Measurements from ENCODE around the gene B3GALT6. TPM values are rescaled to one million over a fixed set of nuclear protein-coding genes. Genes with fewer than 3 reads are reported as not detected.
"Not testable (repeated sequence)": the region's sequence is repeated elsewhere in the genome, so short reads cannot be mapped to it uniquely, and the experiment has no call there.

The B3GALT6 gene
- total RNA-seq, 1 experiment from 2014 or later = 24.6 TPM

DNA sequence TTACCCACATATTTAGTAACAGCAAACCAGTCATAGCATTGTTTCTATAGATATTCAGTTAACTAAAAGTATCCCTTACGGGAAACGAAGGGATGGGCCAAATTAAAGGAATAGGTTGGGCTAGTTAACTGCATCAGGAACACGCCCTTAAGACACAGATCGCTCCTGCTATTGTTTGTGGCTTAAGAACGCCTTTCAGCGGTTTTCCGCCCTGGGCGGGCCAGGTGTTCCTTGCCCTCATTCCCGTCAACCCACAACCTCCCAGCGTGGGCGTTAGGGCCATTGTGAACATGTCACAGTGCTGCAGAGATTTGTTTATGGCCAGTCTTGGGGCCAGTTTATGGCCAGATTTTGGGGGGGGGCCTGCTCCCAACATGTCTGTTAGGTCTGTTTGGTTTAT, 40.3 kb upstream of the B3GALT6 start:
- BruUV-seq (replicated peaks) = no TSS peak

DNA sequence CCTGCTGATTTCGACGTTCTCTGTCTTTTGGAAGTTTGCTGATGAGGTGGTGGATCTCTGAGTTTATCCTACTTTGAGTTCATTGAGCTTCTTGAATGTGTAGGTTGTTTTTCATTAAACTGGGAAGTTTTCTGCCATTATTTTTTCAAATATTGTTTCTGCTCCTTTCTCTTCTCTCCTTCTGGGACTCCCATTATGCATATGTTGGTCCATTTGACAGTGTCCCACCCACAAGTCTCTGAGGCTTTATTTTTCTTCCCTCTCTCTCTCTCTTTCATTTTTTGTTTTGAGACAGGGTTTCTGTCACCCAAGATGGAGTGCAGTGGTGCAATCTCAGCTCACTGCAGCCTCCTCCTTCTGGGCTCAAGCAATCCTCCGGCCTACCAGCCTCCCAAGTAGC, 37.3 kb upstream of the B3GALT6 start:
- no peaks in the 10 kb centered on the region for H3K4me1 Mint-ChIP-seq (ENCODE audit: insufficient read depth, unreplicated experiment)
- intact Hi-C loops (cut with micrococcal nuclease) = no loop called here
- no peak overlapping the region for H3K27ac Mint-ChIP-seq (ENCODE audit: low read depth, unreplicated experiment)
- H3K27me3 Mint-ChIP-seq (ENCODE audit: insufficient read depth, unreplicated experiment) = peaks cover 18% of the 10 kb centered on the region
- TF ChIP-seq, protein P1, sequence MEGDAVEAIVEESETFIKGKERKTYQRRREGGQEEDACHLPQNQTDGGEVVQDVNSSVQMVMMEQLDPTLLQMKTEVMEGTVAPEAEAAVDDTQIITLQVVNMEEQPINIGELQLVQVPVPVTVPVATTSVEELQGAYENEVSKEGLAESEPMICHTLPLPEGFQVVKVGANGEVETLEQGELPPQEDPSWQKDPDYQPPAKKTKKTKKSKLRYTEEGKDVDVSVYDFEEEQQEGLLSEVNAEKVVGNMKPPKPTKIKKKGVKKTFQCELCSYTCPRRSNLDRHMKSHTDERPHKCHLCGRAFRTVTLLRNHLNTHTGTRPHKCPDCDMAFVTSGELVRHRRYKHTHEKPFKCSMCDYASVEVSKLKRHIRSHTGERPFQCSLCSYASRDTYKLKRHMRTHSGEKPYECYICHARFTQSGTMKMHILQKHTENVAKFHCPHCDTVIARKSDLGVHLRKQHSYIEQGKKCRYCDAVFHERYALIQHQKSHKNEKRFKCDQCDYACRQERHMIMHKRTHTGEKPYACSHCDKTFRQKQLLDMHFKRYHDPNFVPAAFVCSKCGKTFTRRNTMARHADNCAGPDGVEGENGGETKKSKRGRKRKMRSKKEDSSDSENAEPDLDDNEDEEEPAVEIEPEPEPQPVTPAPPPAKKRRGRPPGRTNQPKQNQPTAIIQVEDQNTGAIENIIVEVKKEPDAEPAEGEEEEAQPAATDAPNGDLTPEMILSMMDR (IDR thresholded peaks at IDR 0.05; ENCODE audit: unreplicated experiment) = no peak
- no TSS peak for BruUV-seq (replicated peaks)
- ChIA-PET POLR2A (interaction anchor here (1.0 kb wide), 1 partner anchor 37 kb away, joined by 3 read pairs; no protein-coding TSS in a partner anchor), CTCF (no interaction called here)
- H3K36me3 Mint-ChIP-seq (ENCODE audit: insufficient read depth, unreplicated experiment) = no peaks in the 10 kb centered on the region
- DNase-seq (ENCODE audit: unreplicated experiment) = no peak
- H3K4me3 Mint-ChIP-seq (ENCODE audit: unreplicated experiment) = no peak overlapping the region
- H3K9me3 Mint-ChIP-seq (ENCODE audit: unreplicated experiment) = peaks cover 12% of the 10 kb centered on the region

More for the DNA sequence above, 40.3 kb upstream of the B3GALT6 start:
- Mint-ChIP-seq H3K9me3 (ENCODE audit: unreplicated experiment) (peaks cover 12% of the 10 kb centered on the region), H3K36me3 (ENCODE audit: insufficient read depth, unreplicated experiment) (peaks cover 4% of the 10 kb centered on the region), H3K27ac (ENCODE audit: low read depth, unreplicated experiment) (no peak overlapping the region), H3K27me3 (ENCODE audit: insufficient read depth, unreplicated experiment) (peaks cover 29% of the 10 kb centered on the region), H3K4me1 (ENCODE audit: insufficient read depth, unreplicated experiment) (no peaks in the 10 kb centered on the region), H3K4me3 (ENCODE audit: unreplicated experiment) (no peak overlapping the region)
- intact Hi-C loops (cut with micrococcal nuclease) = no loop called here
- POLR2A ChIA-PET = no interaction called here
- DNase-seq (ENCODE audit: unreplicated experiment) = no peak
- TF ChIP-seq, protein P1 (IDR thresholded peaks at IDR 0.05; ENCODE audit: unreplicated experiment) = no peak
- CTCF ChIA-PET = no interaction called here

DNA sequence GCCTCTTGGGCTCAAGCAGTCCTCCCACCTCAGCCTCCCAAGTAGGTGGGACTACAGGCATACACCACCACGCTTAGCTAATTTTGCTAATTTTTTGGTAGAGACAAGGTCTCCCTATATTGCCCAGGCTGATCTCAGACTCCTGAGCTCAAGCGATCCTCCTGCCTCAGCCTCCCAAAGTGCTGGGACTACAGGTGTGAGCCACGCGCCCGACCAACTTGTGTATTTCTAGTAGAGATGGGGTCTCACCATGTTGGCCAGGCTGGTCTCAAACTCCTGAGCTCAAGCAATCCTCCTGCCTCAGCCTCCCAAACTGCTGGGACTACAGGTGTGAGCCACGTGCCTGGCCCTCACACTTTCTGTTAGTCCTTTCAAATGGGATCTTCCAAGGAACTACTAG, 36.3 kb upstream of the B3GALT6 start:
- H3K4me3 Mint-ChIP-seq (ENCODE audit: unreplicated experiment); intact Hi-C loops (cut with micrococcal nuclease); H3K36me3 Mint-ChIP-seq (ENCODE audit: insufficient read depth, unreplicated experiment); H3K27ac Mint-ChIP-seq (ENCODE audit: low read depth, unreplicated experiment); BruUV-seq (replicated peaks); DNase-seq (ENCODE audit: unreplicated experiment); H3K4me1 Mint-ChIP-seq (ENCODE audit: insufficient read depth, unreplicated experiment); H3K27me3 Mint-ChIP-seq (ENCODE audit: insufficient read depth, unreplicated experiment): not testable (repeated sequence)
- CTCF ChIA-PET = interaction anchor here (0.9 kb wide), 1 partner anchor 12 kb away, joined by 3 read pairs; no protein-coding TSS in a partner anchor
- H3K9me3 Mint-ChIP-seq (ENCODE audit: unreplicated experiment) = peaks cover 12% of the 10 kb centered on the region
- POLR2A ChIA-PET = interaction anchor here (0.7 kb wide), 2 partner anchors 29 to 85 kb away, joined by 3 read pairs; no protein-coding TSS in a partner anchor

DNA sequence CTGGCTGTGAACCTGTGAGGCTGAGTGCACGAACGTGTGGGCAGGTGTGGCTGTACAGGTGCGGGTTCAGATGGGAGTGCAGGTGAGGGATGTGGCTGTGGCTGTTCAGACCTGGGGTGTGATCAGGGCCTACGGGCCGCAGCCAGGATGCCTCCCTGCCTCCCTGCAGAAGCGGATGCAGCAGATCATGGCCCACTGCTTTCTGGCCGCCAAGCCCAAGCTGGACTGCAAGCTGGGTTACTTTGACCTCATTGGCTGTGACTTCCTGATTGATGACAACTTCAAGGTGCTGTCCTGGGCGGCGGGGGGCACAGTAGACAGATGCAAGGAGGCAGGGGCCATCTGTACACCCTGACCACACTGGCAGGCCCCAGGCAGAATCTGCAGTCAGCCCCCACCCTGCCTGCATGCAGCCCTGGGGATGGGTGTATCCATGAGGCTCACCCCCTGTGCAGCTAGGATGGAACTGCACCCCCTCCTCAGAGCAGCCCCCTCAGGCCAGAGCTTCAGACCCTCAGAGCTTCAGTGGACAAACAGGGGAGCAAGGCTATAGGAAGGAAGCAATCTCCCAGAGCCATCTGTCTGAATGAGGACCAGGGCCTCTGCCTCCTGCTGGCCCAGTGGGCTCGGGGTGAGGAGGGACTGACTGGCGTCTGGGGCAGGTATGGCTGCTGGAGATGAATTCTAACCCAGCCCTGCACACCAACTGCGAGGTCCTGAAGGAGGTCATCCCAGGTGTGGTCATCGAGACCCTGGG, 35.4 kb upstream of the B3GALT6 start:
- no peaks in the 10 kb centered on the region for H3K36me3 Mint-ChIP-seq (ENCODE audit: insufficient read depth, unreplicated experiment)
- POLR2A ChIA-PET = no interaction called here
- CTCF ChIA-PET = interaction anchor here (0.9 kb wide), 1 partner anchor 11 kb away, joined by 3 read pairs; no protein-coding TSS in a partner anchor
- peaks cover 12% of the 10 kb centered on the region for H3K9me3 Mint-ChIP-seq (ENCODE audit: unreplicated experiment)
- peaks cover 7% of the 10 kb centered on the region for H3K27me3 Mint-ChIP-seq (ENCODE audit: insufficient read depth, unreplicated experiment)
- no peaks in the 10 kb centered on the region for H3K4me1 Mint-ChIP-seq (ENCODE audit: insufficient read depth, unreplicated experiment)
- H3K27ac Mint-ChIP-seq (ENCODE audit: low read depth, unreplicated experiment) = no peak overlapping the region
- no peak overlapping the region for H3K4me3 Mint-ChIP-seq (ENCODE audit: unreplicated experiment)
- BruUV-seq (replicated peaks) = no TSS peak
- intact Hi-C loops (cut with micrococcal nuclease) = no loop called here
- DNase-seq (ENCODE audit: unreplicated experiment) = no peak
- TF ChIP-seq, protein P1 (IDR thresholded peaks at IDR 0.05; ENCODE audit: unreplicated experiment) = no peak
